WI38 (cell line): ENCODE data around the gene GPRC5C.

Experiments used
- H3K4me3 ChIP-seq: 2 replicates; pipeline ENCODE4 v1.5.1; 2011; ENCODE audit warnings: low read depth, mild to moderate bottlenecking, control low read depth, low read length
- TF ChIP-seq, protein P1 (sequence below): IDR thresholded peaks from 2 replicates; pipeline ENCODE4 v1.5.1; 2012; ENCODE audit warnings: low read depth, mild to moderate bottlenecking, control low read depth, low read length

GPRC5C gene

DNA sequence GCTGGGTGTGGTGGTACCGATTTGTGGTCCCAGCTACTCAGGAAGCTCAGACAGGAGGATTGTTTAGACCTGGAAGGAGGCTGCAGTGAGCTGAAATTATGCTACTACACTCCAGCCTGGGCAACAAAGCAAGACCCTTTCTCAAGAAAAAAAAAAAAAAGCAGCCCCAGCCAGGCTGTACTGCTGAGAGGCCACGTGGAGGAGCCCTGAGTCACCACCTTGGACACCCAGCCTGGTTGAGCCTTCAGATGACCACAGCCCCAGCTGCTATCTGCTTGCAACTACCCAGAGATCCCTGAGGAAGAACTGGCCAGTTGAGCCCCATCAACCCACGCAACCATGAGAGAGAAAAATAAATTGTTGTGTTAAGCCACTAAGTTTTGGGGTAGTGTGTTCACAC, 23.6 kb upstream of the GPRC5C start:
- TF ChIP-seq, protein P1, sequence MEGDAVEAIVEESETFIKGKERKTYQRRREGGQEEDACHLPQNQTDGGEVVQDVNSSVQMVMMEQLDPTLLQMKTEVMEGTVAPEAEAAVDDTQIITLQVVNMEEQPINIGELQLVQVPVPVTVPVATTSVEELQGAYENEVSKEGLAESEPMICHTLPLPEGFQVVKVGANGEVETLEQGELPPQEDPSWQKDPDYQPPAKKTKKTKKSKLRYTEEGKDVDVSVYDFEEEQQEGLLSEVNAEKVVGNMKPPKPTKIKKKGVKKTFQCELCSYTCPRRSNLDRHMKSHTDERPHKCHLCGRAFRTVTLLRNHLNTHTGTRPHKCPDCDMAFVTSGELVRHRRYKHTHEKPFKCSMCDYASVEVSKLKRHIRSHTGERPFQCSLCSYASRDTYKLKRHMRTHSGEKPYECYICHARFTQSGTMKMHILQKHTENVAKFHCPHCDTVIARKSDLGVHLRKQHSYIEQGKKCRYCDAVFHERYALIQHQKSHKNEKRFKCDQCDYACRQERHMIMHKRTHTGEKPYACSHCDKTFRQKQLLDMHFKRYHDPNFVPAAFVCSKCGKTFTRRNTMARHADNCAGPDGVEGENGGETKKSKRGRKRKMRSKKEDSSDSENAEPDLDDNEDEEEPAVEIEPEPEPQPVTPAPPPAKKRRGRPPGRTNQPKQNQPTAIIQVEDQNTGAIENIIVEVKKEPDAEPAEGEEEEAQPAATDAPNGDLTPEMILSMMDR = no peak
- no peak overlapping the region for H3K4me3 ChIP-seq

DNA sequence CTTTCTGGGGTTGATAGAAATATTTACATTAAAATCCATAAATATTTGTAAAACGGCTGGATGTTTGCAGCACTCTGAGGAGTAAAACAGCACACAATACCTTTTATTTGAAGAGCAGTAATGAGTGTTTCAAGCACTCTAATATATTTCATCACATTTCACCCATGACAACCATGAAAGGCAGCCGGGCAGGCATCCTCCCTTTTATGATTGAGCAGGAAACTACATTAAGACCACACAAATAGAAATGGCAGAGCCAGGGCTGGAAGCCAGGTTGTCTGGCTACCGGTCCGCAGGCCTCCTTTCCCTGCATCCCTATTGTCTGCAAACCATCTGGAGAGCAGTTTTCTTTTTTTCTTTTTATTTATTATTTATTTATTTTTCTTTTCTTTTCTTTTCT, 23.1 kb upstream of the GPRC5C start:
- TF ChIP-seq, protein P1 = no peak
- H3K4me3 ChIP-seq = no peak overlapping the region

GRCh38 chr17:74410001-74410443, 21.9 kb upstream of the GPRC5C start:
- TF ChIP-seq, protein P1 = no peak
- H3K4me3 ChIP-seq = no peak overlapping the region

DNA sequence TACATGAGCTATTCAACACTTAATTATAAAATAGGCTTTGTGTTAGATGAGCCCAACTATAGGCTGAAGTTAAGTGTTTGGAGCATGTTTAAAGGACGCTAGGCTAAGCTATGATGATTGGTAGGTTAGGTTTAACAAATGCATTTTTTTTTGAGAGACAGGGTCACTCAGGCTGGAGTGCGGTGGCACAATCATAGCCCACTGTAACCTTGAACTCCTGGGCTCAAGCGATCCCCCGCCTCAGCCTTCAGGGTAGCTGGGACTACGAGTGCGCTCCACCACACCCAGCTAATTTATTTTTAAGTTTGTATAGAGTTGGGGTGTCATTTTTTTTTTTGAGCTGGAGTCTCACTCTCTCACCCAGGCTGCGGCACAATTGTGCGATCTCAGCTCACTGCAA, 19.3 kb upstream of the GPRC5C start:
- no peak overlapping the region for H3K4me3 ChIP-seq
- TF ChIP-seq, protein P1 = no peak

DNA sequence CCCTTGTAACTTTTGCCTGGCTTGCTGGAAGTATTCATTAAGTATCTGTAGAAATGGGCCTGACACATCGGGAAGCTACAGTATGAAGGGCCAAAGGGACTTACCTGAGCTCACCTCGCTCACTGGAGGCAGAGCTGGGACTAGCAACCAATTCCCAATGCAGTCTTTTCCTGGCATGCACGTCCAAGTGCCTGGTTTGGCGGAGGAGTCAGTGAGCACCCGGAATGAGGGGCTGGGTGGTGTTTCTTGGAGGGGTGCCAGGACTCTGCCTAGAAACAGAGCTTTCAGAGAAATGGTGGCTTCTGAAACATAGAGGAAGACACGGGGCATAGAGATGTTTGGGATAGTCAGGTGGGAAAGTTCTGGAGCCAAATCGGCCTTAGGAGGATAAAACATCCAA, 18.4 kb upstream of the GPRC5C start:
- TF ChIP-seq, protein P1 = no peak
- H3K4me3 ChIP-seq = no peak overlapping the region

DNA sequence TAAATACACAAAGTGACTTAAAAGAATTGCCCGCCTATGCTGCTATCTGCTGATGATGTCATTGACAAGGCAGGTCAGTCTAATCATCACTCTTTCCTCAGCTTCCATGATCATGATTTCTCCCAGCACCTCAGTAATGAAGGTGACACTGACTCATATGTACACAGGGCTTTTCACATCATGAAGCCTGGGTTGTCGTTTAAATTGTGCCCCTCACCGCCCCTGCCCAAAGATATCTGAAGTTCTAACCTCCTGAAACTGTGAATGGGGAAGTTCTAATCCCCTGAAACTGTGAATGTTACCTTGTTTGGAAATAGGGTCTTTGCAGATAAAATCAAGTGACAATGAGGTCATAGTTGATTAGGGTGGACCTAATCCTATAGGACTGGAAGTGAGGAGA, 17.4 kb upstream of the GPRC5C start:
- H3K4me3 ChIP-seq = no peak overlapping the region
- TF ChIP-seq, protein P1 = no peak

- H3K4me3 ChIP-seq = no peak overlapping the region
- TF ChIP-seq, protein P1 = no peak
Measured at GRCh38 chr17:74415608-74416396, 16.1 kb upstream of the GPRC5C start.
